IPS-18a (cell line): ENCODE data around the gene EIF2AK2.
A peak's percentile ranks its signal among the peaks of the same experiment; 100 is the strongest.

Experiments
- H3K27ac ChIP-seq: one replicate; pipeline ENCODE4 v1.5.1; 2013; ENCODE audit warnings: low read length
- H3K27me3 ChIP-seq: one replicate; pipeline ENCODE4 v1.6.1; 2013; ENCODE audit warnings: mild to moderate bottlenecking, low read length; ENCODE audit not compliant: control insufficient read depth, insufficient read depth
- H3K36me3 ChIP-seq: one replicate; pipeline ENCODE4 v1.6.1; 2013; ENCODE audit warnings: low read depth, low read length; ENCODE audit not compliant: control insufficient read depth
- H3K4me1 ChIP-seq: one replicate; pipeline ENCODE4 v1.6.1; 2013; ENCODE audit warnings: low read depth, low read length; ENCODE audit not compliant: control insufficient read depth
- H3K4me3 ChIP-seq: one replicate; pipeline ENCODE4 v1.5.1; 2013; ENCODE audit warnings: low read length
- H3K9ac ChIP-seq: one replicate; pipeline ENCODE4 v1.6.1; 2013; ENCODE audit warnings: mild to moderate bottlenecking, low read length, moderate library complexity
- H3K9me3 ChIP-seq: one replicate; pipeline ENCODE4 v1.6.1; 2013; ENCODE audit warnings: low read depth, low read length; ENCODE audit not compliant: control insufficient read depth

The EIF2AK2 gene

DNA sequence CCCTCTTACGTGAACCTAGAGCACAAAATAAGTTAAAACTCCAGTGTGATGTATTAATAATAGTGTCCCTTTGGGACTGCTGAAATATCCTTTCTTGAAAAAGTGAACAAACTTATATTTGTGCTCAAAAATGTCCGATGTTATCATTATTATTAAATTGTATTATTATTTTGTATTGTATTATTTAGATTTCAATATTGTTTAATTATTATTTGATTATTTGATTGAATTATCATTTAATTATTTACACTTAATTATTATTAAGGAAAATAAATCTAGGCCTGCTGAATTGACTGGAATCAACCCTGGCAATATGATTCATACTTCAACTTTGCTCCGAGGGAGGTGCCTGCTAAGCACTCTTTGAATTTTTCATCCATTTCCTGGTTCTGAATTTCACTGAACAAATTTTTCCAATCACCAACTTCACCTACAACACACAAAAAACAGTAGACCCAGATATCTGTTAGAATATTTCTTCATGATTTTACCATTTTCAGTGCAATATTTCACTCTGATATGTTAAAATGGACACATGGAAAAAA lies 10.9 kb upstream of the EIF2AK2 start:
- Histone ChIP-seq H3K4me3 (no peak overlapping the region), H3K27ac (no peak overlapping the region), H3K36me3 (no peaks in the 10 kb centered on the region), H3K9me3 (peaks cover 6% of the 10 kb centered on the region), H3K9ac (no peak overlapping the region), H3K27me3 (no peaks in the 10 kb centered on the region), H3K4me1 (peaks cover 3% of the 10 kb centered on the region)

DNA sequence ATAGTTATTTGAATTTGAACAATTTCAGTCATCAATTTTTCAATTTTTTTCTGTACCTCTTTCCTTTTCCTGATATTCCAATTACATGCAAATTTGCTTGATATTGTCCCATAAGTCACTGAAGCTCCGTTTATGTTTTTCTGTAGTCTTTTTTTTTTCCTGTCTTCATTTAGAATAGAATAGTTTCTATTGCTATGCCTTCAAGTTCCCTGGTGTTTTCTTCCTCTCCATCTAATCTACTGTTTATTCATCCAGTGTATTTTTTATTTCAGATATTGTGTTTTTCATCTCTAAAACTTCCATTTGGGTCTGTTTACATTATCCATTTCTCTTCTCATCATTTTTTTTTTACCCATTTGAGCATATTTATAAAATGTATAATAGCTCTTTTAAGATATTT lies 8.0 kb upstream of the EIF2AK2 start:
- Histone ChIP-seq H3K36me3 (no peaks in the 10 kb centered on the region), H3K27me3 (no peaks in the 10 kb centered on the region), H3K9me3 (peaks cover 6% of the 10 kb centered on the region), H3K4me3 (no peak overlapping the region), H3K27ac (no peak overlapping the region), H3K4me1 (peaks cover 3% of the 10 kb centered on the region), H3K9ac (no peak overlapping the region)

GRCh38 chr2:37156071-37156856 lies 516 bp downstream of the EIF2AK2 start:
- H3K27me3 ChIP-seq: no peaks in the 10 kb centered on the region
- no peaks in the 10 kb centered on the region for H3K36me3 ChIP-seq
- peaks cover 5% of the 10 kb centered on the region for H3K4me1 ChIP-seq
- no peak overlapping the region for H3K27ac ChIP-seq
- peak overlapping the region; percentile 61 for H3K9ac ChIP-seq
- H3K9me3 ChIP-seq: no peaks in the 10 kb centered on the region
- H3K4me3 ChIP-seq: peak overlapping the region; percentile 69

- no peak overlapping the region for H3K9ac ChIP-seq
- H3K4me3 ChIP-seq: no peak overlapping the region
- H3K27ac ChIP-seq: no peak overlapping the region
Measured at GRCh38 chr2:37154785-37155184, 2.0 kb downstream of the EIF2AK2 start.

DNA sequence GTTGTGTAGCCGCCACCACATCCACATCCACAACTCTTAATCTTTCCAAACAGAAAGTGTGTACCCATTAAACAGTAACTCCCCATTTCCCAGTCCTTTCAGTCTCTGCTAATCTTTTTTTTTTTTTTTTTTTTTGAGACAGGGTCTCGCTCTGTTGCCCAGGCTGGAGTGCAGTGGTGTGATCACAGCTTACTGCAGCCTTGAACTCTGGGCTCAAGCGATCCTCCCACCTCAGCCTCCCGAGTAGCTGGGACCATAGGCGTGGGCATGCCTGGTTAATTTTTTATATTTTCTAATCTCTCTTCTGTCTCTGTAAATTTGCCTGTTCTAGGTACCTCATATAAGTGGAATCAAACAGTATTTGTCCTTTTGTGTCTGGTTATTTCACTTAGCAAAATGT lies 3.6 kb downstream of the EIF2AK2 start:
- H3K36me3 ChIP-seq: peaks cover 15% of the 10 kb centered on the region
- peaks cover 5% of the 10 kb centered on the region for H3K4me1 ChIP-seq
- no peak overlapping the region for H3K9ac ChIP-seq
- H3K4me3 ChIP-seq: no peak overlapping the region
- no peak overlapping the region for H3K27ac ChIP-seq
- no peaks in the 10 kb centered on the region for H3K9me3 ChIP-seq
- H3K27me3 ChIP-seq: no peaks in the 10 kb centered on the region

More at GRCh38 chr2:37154785-37155184, 2.0 kb downstream of the EIF2AK2 start:
- H3K4me1 ChIP-seq: peaks cover 5% of the 10 kb centered on the region
- H3K27me3 ChIP-seq: no peaks in the 10 kb centered on the region
- peaks cover 3% of the 10 kb centered on the region for H3K36me3 ChIP-seq
- H3K9me3 ChIP-seq: no peaks in the 10 kb centered on the region

DNA sequence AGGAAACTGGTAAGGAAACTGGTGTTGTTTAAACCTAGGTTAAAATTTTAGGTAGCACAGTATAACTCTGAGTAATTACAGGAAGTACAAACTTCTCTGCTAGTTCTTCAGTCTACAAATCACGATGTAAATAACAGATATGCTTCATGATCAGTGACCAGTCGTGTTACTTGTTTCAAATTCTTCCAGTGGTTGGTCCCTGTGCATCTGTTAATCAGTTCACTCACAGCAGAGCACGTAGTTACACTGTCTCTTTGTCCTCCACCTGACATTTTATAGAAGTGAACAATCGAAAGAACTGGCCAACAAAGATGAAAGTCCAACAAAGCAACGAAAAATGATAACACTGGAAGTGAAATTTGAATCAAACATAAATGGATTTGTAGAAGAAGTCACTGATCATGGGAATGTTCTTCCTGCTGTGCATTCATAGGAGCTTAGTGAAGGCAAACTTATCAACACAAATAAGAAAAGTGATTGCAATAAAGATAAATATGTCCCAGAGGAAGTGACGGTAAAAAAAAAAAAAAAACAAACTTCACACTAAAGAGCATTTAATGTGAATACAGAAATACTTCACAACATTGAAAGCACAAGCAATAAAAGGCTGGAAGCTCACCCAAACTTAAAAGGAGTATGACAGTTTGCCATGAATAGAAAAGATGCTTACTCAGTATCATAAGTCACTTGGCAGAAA lies 7.0 kb downstream of the EIF2AK2 start:
- no peaks in the 10 kb centered on the region for H3K27me3 ChIP-seq
- H3K4me1 ChIP-seq: no peaks in the 10 kb centered on the region
- H3K4me3 ChIP-seq: no peak overlapping the region
- H3K27ac ChIP-seq: no peak overlapping the region
- H3K9ac ChIP-seq: no peak overlapping the region
- H3K36me3 ChIP-seq: peaks cover 34% of the 10 kb centered on the region
- no peaks in the 10 kb centered on the region for H3K9me3 ChIP-seq

DNA sequence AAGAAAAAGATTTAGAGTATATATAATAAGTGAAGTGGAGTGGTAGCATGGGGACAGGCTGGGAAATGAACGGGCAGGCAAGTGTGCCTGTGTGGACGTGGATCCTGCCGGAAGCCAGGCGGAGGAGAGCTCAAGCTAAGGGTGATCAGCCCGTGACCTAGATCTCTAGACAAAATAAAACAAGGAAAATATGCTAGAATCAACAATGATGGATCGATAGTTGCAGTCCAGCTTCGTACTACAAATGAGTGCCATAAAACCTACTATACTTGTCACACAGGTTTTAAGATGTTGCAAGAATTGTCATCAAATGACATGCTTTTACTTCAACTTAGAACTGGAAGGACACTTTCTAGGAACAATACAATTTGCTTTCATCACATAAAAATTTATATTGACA lies 8.5 kb downstream of the EIF2AK2 start:
- Histone ChIP-seq H3K36me3 (peaks cover 40% of the 10 kb centered on the region), H3K4me1 (no peaks in the 10 kb centered on the region), H3K4me3 (no peak overlapping the region), H3K9ac (no peak overlapping the region), H3K27ac (no peak overlapping the region), H3K27me3 (no peaks in the 10 kb centered on the region), H3K9me3 (no peaks in the 10 kb centered on the region)

DNA sequence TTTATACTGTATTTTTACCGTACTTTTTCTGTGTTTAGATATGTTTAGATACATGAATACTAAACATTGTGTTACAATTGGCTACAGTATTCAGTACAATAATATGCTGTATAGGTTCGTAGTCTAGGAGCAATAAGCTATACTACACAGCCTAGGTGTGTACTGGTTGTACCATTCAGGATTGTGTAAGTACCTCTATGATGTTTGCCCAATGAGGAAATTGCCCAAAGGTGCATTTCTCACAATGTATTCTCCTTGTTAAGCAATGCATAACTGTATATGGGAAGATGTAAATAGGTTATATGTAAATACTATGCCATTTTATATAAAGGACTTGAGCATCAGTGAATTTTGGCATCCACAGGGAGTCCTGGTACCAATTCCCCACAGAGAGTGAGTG lies 10.7 kb downstream of the EIF2AK2 start:
- no peaks in the 10 kb centered on the region for H3K9me3 ChIP-seq
- peaks cover 49% of the 10 kb centered on the region for H3K36me3 ChIP-seq
- no peak overlapping the region for H3K4me3 ChIP-seq
- H3K27me3 ChIP-seq: no peaks in the 10 kb centered on the region
- H3K4me1 ChIP-seq: no peaks in the 10 kb centered on the region
- H3K9ac ChIP-seq: no peak overlapping the region
- H3K27ac ChIP-seq: no peak overlapping the region

GRCh38 chr2:37143974-37144373 lies 12.8 kb downstream of the EIF2AK2 start:
- no peaks in the 10 kb centered on the region for H3K27me3 ChIP-seq
- no peak overlapping the region for H3K4me3 ChIP-seq
- no peaks in the 10 kb centered on the region for H3K4me1 ChIP-seq
- peaks cover 52% of the 10 kb centered on the region for H3K36me3 ChIP-seq
- H3K9ac ChIP-seq: no peak overlapping the region
- no peak overlapping the region for H3K27ac ChIP-seq
- no peaks in the 10 kb centered on the region for H3K9me3 ChIP-seq

DNA sequence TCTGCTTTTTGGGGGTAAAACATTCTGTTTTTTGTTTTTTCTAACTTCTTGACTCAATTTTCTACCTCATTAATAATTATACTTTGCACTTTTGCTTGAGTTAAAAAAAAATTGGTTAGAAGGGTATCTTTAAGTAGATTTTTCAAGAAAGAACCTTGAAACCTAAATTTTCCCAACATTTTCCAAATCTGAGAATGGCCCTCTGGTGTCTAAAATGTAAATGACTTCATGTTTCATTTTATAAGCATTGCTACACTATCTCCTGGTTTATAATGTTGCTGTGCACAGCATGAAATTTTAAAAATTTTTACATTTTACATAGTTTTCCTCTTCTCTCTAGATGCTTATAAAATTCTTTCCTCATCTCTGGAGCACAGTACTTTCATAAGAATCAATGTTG lies 14.2 kb downstream of the EIF2AK2 start:
- no peaks in the 10 kb centered on the region for H3K4me1 ChIP-seq
- H3K9me3 ChIP-seq: no peaks in the 10 kb centered on the region
- H3K27me3 ChIP-seq: no peaks in the 10 kb centered on the region
- no peak overlapping the region for H3K4me3 ChIP-seq
- H3K36me3 ChIP-seq: peaks cover 53% of the 10 kb centered on the region
- H3K9ac ChIP-seq: no peak overlapping the region
- H3K27ac ChIP-seq: no peak overlapping the region

DNA sequence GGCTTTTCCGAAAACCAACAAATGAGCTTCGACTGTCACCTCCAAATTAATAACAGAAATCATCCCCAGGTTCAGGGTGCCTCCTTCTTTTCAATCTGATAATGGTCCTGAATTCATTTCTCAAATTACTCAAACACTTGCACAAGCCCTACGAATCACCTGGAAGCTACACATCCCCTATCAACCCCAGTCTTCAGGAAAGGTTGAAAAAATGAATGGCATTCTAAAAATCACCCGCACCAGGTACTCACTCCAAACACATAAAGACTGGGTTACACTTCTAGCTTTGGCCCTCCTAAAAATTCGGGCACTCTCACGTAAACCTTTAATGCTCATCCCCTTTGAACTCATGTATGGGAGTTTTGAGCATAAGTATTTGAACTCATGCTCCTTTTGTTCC lies 23.9 kb downstream of the EIF2AK2 start:
- Histone ChIP-seq H3K9me3 (no peaks in the 10 kb centered on the region), H3K4me3 (no peak overlapping the region), H3K36me3 (peaks cover 53% of the 10 kb centered on the region), H3K27me3 (no peaks in the 10 kb centered on the region), H3K9ac (no peak overlapping the region), H3K4me1 (no peaks in the 10 kb centered on the region), H3K27ac (no peak overlapping the region)
